Mucosa of descending colon (tissue), 3 donors: ENCODE data around the gene SLC26A5. TPM values are rescaled to one million over a fixed set of nuclear protein-coding genes. Genes with fewer than 3 reads are reported as not detected.

Experiments
- ATAC-seq: fragments of 200-7000 bp; cut with Tn5 transposase; one replicate; pipeline ENCODE4 v1.9.1; 2020; ENCODE audit warnings: mild to moderate bottlenecking, moderate library complexity
- DNase-seq, 3 donors: peaks; one replicate each; pipeline ENCODE4 v3.0.0-alpha.2; 2020
- H3K36me3 ChIP-seq: fragments of 200-600 bp; one replicate; pipeline ENCODE4 v1.8.0; 2021; ENCODE audit warnings: low read depth, mild to moderate bottlenecking
- H3K4me1 ChIP-seq: fragments of 200-600 bp; one replicate; pipeline ENCODE4 v1.8.0; 2021; ENCODE audit warnings: low read depth, mild to moderate bottlenecking
- H3K4me3 ChIP-seq: fragments of 200-600 bp; one replicate; pipeline ENCODE4 v1.8.0; 2021; ENCODE audit warnings: mild to moderate bottlenecking
- H3K9me3 ChIP-seq: fragments of 200-600 bp; one replicate; pipeline ENCODE4 v1.8.0; 2021; ENCODE audit warnings: mild to moderate bottlenecking
- intact Hi-C, 2 donors: fragments of 100-400 bp; cut with DNase I in 1 of 2; cut with micrococcal nuclease in 1 of 2; formaldehyde crosslinking; loops; one replicate each; pipeline versions ENCODE4 v1.11.0 to v1.11.1; 2022; cut with DNase I, micrococcal nuclease
- total RNA-seq, 3 donors: library from RNA; stranded (reverse); fragmentation: NEBNext Ultra II Directional in 2 of 3; extraction: Animal tissue kit (Norgen Biotek cat#: 25700) in 2 of 3; gene quantifications; one replicate each; pipeline versions ENCODE4 v1.2.1 to v1.2.4, GENCODE V29; 2021 to 2023
- TF ChIP-seq, protein P1 (sequence below): fragments of 200-600 bp; IDR thresholded peaks from one replicate; pipeline ENCODE4 v1.8.0; 2022; ENCODE audit warnings: antibody characterized with exemption, mild to moderate bottlenecking
- donor health status: DM: no; HTN: no; CAD: no; lungs with moderate emphysema.
- donor health status: DM: no; HTN: no; CAD: no.
- donor health status: DM: no; HTN: yes; CAD: no.

The SLC26A5 gene
- total RNA-seq, 3 donors from 2014 or later = 0.14 to 0.38 (median 0.19) TPM

GRCh38 chr7:103398483-103399127 lies 47.4 kb downstream of the SLC26A5 start:
- intact Hi-C loops = no loop called here
- ATAC-seq = no peak
- Histone ChIP-seq H3K4me3 (no peak overlapping the region), H3K9me3 (no peaks in the 10 kb centered on the region), H3K36me3 (no peaks in the 10 kb centered on the region), H3K4me1 (no peaks in the 10 kb centered on the region)
- TF ChIP-seq, protein P1, sequence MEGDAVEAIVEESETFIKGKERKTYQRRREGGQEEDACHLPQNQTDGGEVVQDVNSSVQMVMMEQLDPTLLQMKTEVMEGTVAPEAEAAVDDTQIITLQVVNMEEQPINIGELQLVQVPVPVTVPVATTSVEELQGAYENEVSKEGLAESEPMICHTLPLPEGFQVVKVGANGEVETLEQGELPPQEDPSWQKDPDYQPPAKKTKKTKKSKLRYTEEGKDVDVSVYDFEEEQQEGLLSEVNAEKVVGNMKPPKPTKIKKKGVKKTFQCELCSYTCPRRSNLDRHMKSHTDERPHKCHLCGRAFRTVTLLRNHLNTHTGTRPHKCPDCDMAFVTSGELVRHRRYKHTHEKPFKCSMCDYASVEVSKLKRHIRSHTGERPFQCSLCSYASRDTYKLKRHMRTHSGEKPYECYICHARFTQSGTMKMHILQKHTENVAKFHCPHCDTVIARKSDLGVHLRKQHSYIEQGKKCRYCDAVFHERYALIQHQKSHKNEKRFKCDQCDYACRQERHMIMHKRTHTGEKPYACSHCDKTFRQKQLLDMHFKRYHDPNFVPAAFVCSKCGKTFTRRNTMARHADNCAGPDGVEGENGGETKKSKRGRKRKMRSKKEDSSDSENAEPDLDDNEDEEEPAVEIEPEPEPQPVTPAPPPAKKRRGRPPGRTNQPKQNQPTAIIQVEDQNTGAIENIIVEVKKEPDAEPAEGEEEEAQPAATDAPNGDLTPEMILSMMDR = no peak
- no peak for DNase-seq

- TF ChIP-seq, protein P1 = no peak
These were observed 49.5 kb downstream of the SLC26A5 start for GRCh38 chr7:103396471-103396870.

DNA sequence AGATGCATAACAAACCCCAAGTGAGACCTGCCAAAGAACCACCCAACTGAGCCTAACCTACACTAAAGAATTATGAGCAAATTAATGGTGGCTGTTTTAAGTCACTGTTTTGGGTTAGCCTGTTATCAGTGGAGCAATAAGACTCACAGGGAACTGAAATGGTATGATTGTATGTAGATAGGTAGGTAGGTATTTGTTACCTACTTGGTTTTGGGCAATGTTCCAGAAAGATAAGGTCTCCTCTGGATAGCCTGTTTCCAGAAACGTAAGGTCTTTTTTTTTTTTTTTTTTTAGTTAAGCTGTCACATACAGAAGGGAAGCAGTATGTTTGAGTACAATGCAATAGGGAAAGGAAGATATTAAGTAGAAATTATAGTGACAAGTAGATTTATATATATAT lies 50.9 kb downstream of the SLC26A5 start:
- Histone ChIP-seq H3K4me1 (no peaks in the 10 kb centered on the region), H3K9me3 (no peaks in the 10 kb centered on the region), H3K4me3 (no peak overlapping the region), H3K36me3 (no peaks in the 10 kb centered on the region)
- TF ChIP-seq, protein P1 = no peak
- intact Hi-C loops = no loop called here
- DNase-seq = no peak
- ATAC-seq = no peak

More at GRCh38 chr7:103396471-103396870, 49.5 kb downstream of the SLC26A5 start:
- Histone ChIP-seq H3K36me3 (no peaks in the 10 kb centered on the region), H3K4me3 (no peak overlapping the region), H3K9me3 (no peaks in the 10 kb centered on the region), H3K4me1 (no peaks in the 10 kb centered on the region)
- intact Hi-C loops = no loop called here
- no peak for DNase-seq
- no peak for ATAC-seq

GRCh38 chr7:103394566-103394965 lies 51.4 kb downstream of the SLC26A5 start:
- ATAC-seq = no peak
- no peaks in the 10 kb centered on the region for H3K36me3 ChIP-seq
- intact Hi-C loops = no loop called here
- TF ChIP-seq, protein P1 = no peak
- no peak for DNase-seq
- H3K4me1 ChIP-seq = no peaks in the 10 kb centered on the region
- H3K4me3 ChIP-seq = no peak overlapping the region
- no peaks in the 10 kb centered on the region for H3K9me3 ChIP-seq

DNA sequence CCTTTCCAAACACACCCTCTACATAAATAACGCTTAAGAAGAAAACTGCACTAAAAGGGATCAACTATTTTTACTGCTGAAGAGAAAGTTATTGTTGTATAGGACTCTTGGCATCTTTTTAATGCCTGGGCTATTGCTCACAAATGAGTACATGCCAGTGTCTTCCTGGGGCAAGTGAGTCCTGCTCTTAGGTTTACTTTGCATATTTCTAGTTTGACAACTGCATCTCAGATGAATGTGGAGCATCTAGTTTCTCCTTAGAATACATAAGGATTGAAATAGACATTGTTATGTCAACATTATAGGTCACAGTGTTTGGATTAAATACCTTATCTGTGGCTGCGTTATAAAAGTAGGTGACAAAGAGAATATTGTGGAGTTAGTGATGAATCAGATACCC lies 54.0 kb downstream of the SLC26A5 start:
- TF ChIP-seq, protein P1 = no peak
- H3K9me3 ChIP-seq = no peaks in the 10 kb centered on the region
- ATAC-seq = no peak
- intact Hi-C loops = no loop called here
- no peaks in the 10 kb centered on the region for H3K4me1 ChIP-seq
- H3K36me3 ChIP-seq = no peaks in the 10 kb centered on the region
- no peak overlapping the region for H3K4me3 ChIP-seq
- DNase-seq = no peak

GRCh38 chr7:103391150-103391549 lies 54.9 kb downstream of the SLC26A5 start:
- TF ChIP-seq, protein P1 = no peak
- DNase-seq (no peak), ATAC-seq (no peak)
- Histone ChIP-seq H3K4me3 (no peak overlapping the region), H3K9me3 (no peaks in the 10 kb centered on the region), H3K36me3 (no peaks in the 10 kb centered on the region), H3K4me1 (no peaks in the 10 kb centered on the region)
- intact Hi-C loops = no loop called here
